ENCODE results near the gene ECE1.
"Not testable (repeated sequence)": the region's sequence is repeated elsewhere in the genome, so short reads cannot be mapped to it uniquely, and the experiment has no call there.

The ECE1 gene

GRCh38 chr1:21178271-21178670 is 112.0 kb downstream of the ECE1 start:
- not testable (repeated sequence) for DNase-seq (ENCODE audit: low read depth)

- peak; percentile 95 for DNase-seq (ENCODE audit: low read depth)
Observed at GRCh38 chr1:21176586-21177555, 113.4 kb downstream of the ECE1 start, which contains the start of gene EIF4G3. TSS of gene EIF4G3 (minus strand) at chr1:21176897. CDS start at chr1:21002742, 174,155 bp downstream.

- no peak for DNase-seq (ENCODE audit: low read depth)
Observed at GRCh38 chr1:21175670-21176581, 114.3 kb downstream of the ECE1 start.

- no peak for DNase-seq (ENCODE audit: low read depth)
Observed at GRCh38 chr1:21175324-21175669, 115.0 kb downstream of the ECE1 start.

GRCh38 chr1:21174654-21175323 is 115.5 kb downstream of the ECE1 start:
- DNase-seq (ENCODE audit: low read depth): no peak

- no peak for DNase-seq (ENCODE audit: low read depth)
Observed at GRCh38 chr1:21174230-21174629, 116.0 kb downstream of the ECE1 start.

GRCh38 chr1:21173096-21173495 is 117.2 kb downstream of the ECE1 start:
- DNase-seq (ENCODE audit: low read depth): not testable (repeated sequence)

GRCh38 chr1:21170837-21171236 is 119.4 kb downstream of the ECE1 start:
- DNase-seq (ENCODE audit: low read depth): not testable (repeated sequence)

- DNase-seq (ENCODE audit: low read depth): no peak
Observed at GRCh38 chr1:21168444-21168843, 121.8 kb downstream of the ECE1 start.

Measured in HS-27A (cell line).